ENCODE measurements around the gene TENT5C.

The TENT5C gene

DNA sequence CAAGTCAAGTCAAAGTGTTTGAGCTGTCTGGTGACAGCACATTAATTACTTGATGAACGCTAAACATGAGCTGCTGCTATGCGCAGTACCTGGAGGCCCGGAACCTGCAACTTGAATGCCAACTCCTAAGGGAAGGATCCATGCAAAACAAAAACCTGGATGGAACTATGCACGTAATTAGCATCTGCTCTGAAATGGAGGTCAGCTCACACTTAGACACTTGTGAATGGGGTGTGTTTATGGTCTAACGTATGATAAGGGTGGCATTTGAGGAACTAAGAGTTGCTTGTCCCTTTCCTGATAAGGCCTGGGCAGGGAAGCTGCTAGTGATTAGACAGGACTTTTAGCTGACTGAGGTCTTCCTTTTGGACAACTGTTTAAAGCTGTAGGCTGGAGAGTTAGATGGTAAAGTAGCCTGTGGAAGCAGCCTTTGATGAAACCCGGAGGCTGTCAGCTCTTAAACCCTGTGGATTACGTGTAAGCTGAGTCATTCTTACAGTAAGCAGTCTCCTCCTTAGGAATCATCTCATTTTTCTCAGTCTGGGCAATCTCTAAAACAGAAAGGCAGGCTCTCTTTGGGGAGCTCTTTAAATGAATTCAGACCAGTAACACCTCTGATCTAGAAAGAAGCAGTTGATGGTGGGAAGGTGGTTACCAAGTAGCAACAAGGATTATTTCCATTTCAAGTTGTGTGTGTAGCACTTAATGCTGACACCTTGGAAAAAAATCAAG, 6.8 kb downstream of the TENT5C start:
- H3K4me3 ChIP-seq (replicated peaks; ENCODE audit: insufficient read depth, low read length), result no peak overlapping the region
- DNase-seq (ENCODE audit: low read depth in 1 of 2, low spot score in 1 of 2), result peak in 1 of 2 experiments; percentile 78
- peak overlapping the region; percentile 81 for H3K27ac ChIP-seq (replicated peaks)
- TF ChIP-seq POLR2AphosphoS5 (IDR thresholded peaks at IDR 0.05; ENCODE audit: low read depth) (peak; percentile 51; the same call in 1 of the 2 replicates), GABPA (IDR thresholded peaks at IDR 0.05; ENCODE audit: low read depth) (no peak), SPI1 (IDR thresholded peaks at IDR 0.05; ENCODE audit: borderline replicate concordance, low read depth) (no peak), REST (IDR thresholded peaks at IDR 0.05; ENCODE audit: insufficient replicate concordance, low read depth) (no peak)
- TF ChIP-seq, protein P1, sequence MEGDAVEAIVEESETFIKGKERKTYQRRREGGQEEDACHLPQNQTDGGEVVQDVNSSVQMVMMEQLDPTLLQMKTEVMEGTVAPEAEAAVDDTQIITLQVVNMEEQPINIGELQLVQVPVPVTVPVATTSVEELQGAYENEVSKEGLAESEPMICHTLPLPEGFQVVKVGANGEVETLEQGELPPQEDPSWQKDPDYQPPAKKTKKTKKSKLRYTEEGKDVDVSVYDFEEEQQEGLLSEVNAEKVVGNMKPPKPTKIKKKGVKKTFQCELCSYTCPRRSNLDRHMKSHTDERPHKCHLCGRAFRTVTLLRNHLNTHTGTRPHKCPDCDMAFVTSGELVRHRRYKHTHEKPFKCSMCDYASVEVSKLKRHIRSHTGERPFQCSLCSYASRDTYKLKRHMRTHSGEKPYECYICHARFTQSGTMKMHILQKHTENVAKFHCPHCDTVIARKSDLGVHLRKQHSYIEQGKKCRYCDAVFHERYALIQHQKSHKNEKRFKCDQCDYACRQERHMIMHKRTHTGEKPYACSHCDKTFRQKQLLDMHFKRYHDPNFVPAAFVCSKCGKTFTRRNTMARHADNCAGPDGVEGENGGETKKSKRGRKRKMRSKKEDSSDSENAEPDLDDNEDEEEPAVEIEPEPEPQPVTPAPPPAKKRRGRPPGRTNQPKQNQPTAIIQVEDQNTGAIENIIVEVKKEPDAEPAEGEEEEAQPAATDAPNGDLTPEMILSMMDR (IDR thresholded peaks at IDR 0.05; ENCODE audit: insufficient read depth, low read length), result no peak
- H3K27me3 ChIP-seq (ENCODE audit: insufficient read depth, poor library complexity, severe bottlenecking), result no peaks in the 10 kb centered on the region

DNA sequence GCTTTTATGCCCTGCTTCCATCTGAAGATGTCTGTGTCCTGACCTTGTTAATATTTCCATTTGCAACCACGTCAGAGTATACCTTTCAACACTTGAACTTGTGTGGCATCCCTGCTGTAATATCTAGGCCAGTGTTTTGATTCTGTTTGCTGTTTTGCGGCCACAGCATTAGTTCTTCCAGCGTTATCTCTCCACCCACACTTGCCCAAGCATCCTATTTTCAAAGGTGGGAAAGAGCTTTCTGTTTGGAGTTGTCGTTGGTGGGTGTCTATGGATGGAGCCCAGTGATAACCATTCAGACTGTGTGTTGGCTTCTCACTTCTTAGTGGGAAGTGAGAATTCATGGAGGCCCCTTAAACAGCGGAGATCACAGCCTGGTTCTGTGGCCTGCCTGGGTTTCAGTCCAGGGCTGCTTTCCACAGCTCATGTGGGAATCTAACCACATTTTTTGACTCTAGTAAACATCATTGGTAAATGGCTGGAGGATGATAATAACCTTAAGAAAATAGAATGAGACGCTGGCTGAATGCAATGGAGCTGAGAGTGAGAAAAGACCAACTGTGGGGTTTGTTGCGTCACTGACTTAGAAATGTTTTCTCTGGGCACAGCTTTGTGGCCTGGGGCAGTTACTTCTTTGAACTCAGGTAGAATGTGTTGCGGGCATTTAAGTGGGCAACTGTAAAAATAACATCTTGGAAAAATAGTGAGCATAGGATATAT, 7.6 kb downstream of the TENT5C start:
- no peak for TF ChIP-seq REST (IDR thresholded peaks at IDR 0.05; ENCODE audit: insufficient replicate concordance, low read depth)
- TF ChIP-seq, protein P1 (IDR thresholded peaks at IDR 0.05; ENCODE audit: insufficient read depth, low read length), result no peak
- TF ChIP-seq POLR2AphosphoS5 (IDR thresholded peaks at IDR 0.05; ENCODE audit: low read depth), result no peak; the same call in 1 of the 2 replicates
- no peak for TF ChIP-seq SPI1 (IDR thresholded peaks at IDR 0.05; ENCODE audit: borderline replicate concordance, low read depth)
- TF ChIP-seq GABPA (IDR thresholded peaks at IDR 0.05; ENCODE audit: low read depth), result no peak
- DNase-seq (ENCODE audit: low read depth in 1 of 2, low spot score in 1 of 2), result peak in 1 of 2 experiments; percentile 63
- Histone ChIP-seq H3K27ac (replicated peaks) (peak overlapping the region; percentile 81), H3K4me3 (replicated peaks; ENCODE audit: insufficient read depth, low read length) (no peak overlapping the region), H3K27me3 (ENCODE audit: insufficient read depth, poor library complexity, severe bottlenecking) (no peaks in the 10 kb centered on the region)

- no peaks in the 10 kb centered on the region for H3K27me3 ChIP-seq (ENCODE audit: insufficient read depth, poor library complexity, severe bottlenecking)
- TF ChIP-seq GABPA (IDR thresholded peaks at IDR 0.05; ENCODE audit: low read depth), result no peak
- TF ChIP-seq, protein P1 (IDR thresholded peaks at IDR 0.05; ENCODE audit: insufficient read depth, low read length), result no peak
- no peak for TF ChIP-seq SPI1 (IDR thresholded peaks at IDR 0.05; ENCODE audit: borderline replicate concordance, low read depth)
- TF ChIP-seq REST (IDR thresholded peaks at IDR 0.05; ENCODE audit: insufficient replicate concordance, low read depth), result no peak
- no peak for TF ChIP-seq POLR2AphosphoS5 (IDR thresholded peaks at IDR 0.05; ENCODE audit: low read depth)
- peak overlapping the region; percentile 81 for H3K27ac ChIP-seq (replicated peaks)
- no peak for DNase-seq (ENCODE audit: low read depth in 1 of 2, low spot score in 1 of 2)
- H3K4me3 ChIP-seq (replicated peaks; ENCODE audit: insufficient read depth, low read length), result no peak overlapping the region
Observed at GRCh38 chr1:117613969-117614729, 8.3 kb downstream of the TENT5C start.
